HUES48 (cell line): ENCODE data around the gene KANSL1.
A peak's percentile ranks its signal among the peaks of the same experiment; 100 is the strongest.

ENCODE experiments used
- H3K27ac ChIP-seq: one replicate; pipeline ENCODE4 v1.7.0; 2013; ENCODE audit warnings: low read depth, low read length, inconsistent platforms
- H3K27me3 ChIP-seq: 2 replicates; pipeline ENCODE4 v1.6.1; 2013; ENCODE audit warnings: mild to moderate bottlenecking, low read length; ENCODE audit not compliant: control insufficient read depth, insufficient read depth
- H3K36me3 ChIP-seq: 2 replicates; pipeline ENCODE4 v1.6.1; 2013; ENCODE audit warnings: low read length; ENCODE audit not compliant: control insufficient read depth, insufficient read depth
- H3K4me1 ChIP-seq: 2 replicates; pipeline ENCODE4 v1.6.1; 2013; ENCODE audit warnings: mild to moderate bottlenecking, low read length; ENCODE audit not compliant: control insufficient read depth, insufficient read depth
- H3K4me3 ChIP-seq: 2 replicates; pipeline ENCODE4 v1.5.1; 2013; ENCODE audit warnings: mild to moderate bottlenecking, low read depth, low read length
- H3K9ac ChIP-seq: 2 replicates; pipeline ENCODE4 v1.6.1; 2013; ENCODE audit warnings: mild to moderate bottlenecking, low read depth, low read length, moderate library complexity
- H3K9me3 ChIP-seq: 2 replicates; pipeline ENCODE4 v1.6.1; 2013; ENCODE audit warnings: low read length; ENCODE audit not compliant: control insufficient read depth, insufficient read depth

KANSL1 gene

GRCh38 chr17:46071796-46072195, 121.4 kb downstream of the KANSL1 start:
- H3K27ac ChIP-seq, result peak overlapping the region; percentile 31
- no peaks in the 10 kb centered on the region for H3K27me3 ChIP-seq
- H3K36me3 ChIP-seq, result peaks cover 47% of the 10 kb centered on the region
- peaks cover 39% of the 10 kb centered on the region for H3K4me1 ChIP-seq
- H3K4me3 ChIP-seq, result no peak overlapping the region
- no peaks in the 10 kb centered on the region for H3K9me3 ChIP-seq
- no peak overlapping the region for H3K9ac ChIP-seq

- Histone ChIP-seq H3K9ac (no peak overlapping the region), H3K27me3 (no peaks in the 10 kb centered on the region), H3K36me3 (peaks cover 71% of the 10 kb centered on the region), H3K4me3 (no peak overlapping the region), H3K4me1 (no peaks in the 10 kb centered on the region), H3K9me3 (no peaks in the 10 kb centered on the region), H3K27ac (no peak overlapping the region)
Observed at GRCh38 chr17:46064460-46064859, 128.8 kb downstream of the KANSL1 start.

- peaks cover 6% of the 10 kb centered on the region for H3K4me1 ChIP-seq
- no peak overlapping the region for H3K27ac ChIP-seq
- no peak overlapping the region for H3K9ac ChIP-seq
- peaks cover 64% of the 10 kb centered on the region for H3K36me3 ChIP-seq
- no peaks in the 10 kb centered on the region for H3K27me3 ChIP-seq
- no peak overlapping the region for H3K4me3 ChIP-seq
- H3K9me3 ChIP-seq, result no peaks in the 10 kb centered on the region
Observed at GRCh38 chr17:46063241-46063640, 130.0 kb downstream of the KANSL1 start.

- H3K36me3 ChIP-seq, result peaks cover 51% of the 10 kb centered on the region
- H3K9me3 ChIP-seq, result no peaks in the 10 kb centered on the region
- H3K9ac ChIP-seq, result no peak overlapping the region
- H3K27me3 ChIP-seq, result no peaks in the 10 kb centered on the region
- no peak overlapping the region for H3K27ac ChIP-seq
- no peak overlapping the region for H3K4me3 ChIP-seq
- H3K4me1 ChIP-seq, result peaks cover 23% of the 10 kb centered on the region
Observed at GRCh38 chr17:46061435-46061834, 131.8 kb downstream of the KANSL1 start.

- Histone ChIP-seq H3K9ac (no peak overlapping the region), H3K4me1 (peaks cover 23% of the 10 kb centered on the region), H3K36me3 (peaks cover 44% of the 10 kb centered on the region), H3K27ac (no peak overlapping the region), H3K4me3 (no peak overlapping the region), H3K27me3 (no peaks in the 10 kb centered on the region), H3K9me3 (no peaks in the 10 kb centered on the region)
Observed at GRCh38 chr17:46060461-46060860, 132.8 kb downstream of the KANSL1 start.

GRCh38 chr17:46059486-46059885, 133.7 kb downstream of the KANSL1 start:
- Histone ChIP-seq H3K4me3 (no peak overlapping the region), H3K27ac (no peak overlapping the region), H3K27me3 (no peaks in the 10 kb centered on the region), H3K9me3 (no peaks in the 10 kb centered on the region), H3K4me1 (peaks cover 23% of the 10 kb centered on the region), H3K9ac (no peak overlapping the region), H3K36me3 (peaks cover 37% of the 10 kb centered on the region)

- no peak overlapping the region for H3K4me3 ChIP-seq
- H3K9me3 ChIP-seq, result no peaks in the 10 kb centered on the region
- peaks cover 22% of the 10 kb centered on the region for H3K36me3 ChIP-seq
- no peak overlapping the region for H3K9ac ChIP-seq
- H3K27me3 ChIP-seq, result no peaks in the 10 kb centered on the region
- peak overlapping the region; percentile 59 for H3K27ac ChIP-seq
- peaks cover 23% of the 10 kb centered on the region for H3K4me1 ChIP-seq
Observed at GRCh38 chr17:46057366-46057765, 135.9 kb downstream of the KANSL1 start.

- H3K4me1 ChIP-seq, result peaks cover 23% of the 10 kb centered on the region
- H3K4me3 ChIP-seq, result no peak overlapping the region
- peaks cover 22% of the 10 kb centered on the region for H3K36me3 ChIP-seq
- H3K27ac ChIP-seq, result peak overlapping the region; percentile 59
- H3K9ac ChIP-seq, result no peak overlapping the region
- H3K27me3 ChIP-seq, result no peaks in the 10 kb centered on the region
- H3K9me3 ChIP-seq, result no peaks in the 10 kb centered on the region
Observed at GRCh38 chr17:46056800-46057304, 136.4 kb downstream of the KANSL1 start.

- Histone ChIP-seq H3K9me3 (no peaks in the 10 kb centered on the region), H3K27me3 (no peaks in the 10 kb centered on the region), H3K36me3 (peaks cover 34% of the 10 kb centered on the region), H3K27ac (no peak overlapping the region), H3K4me1 (peaks cover 23% of the 10 kb centered on the region), H3K4me3 (no peak overlapping the region), H3K9ac (no peak overlapping the region)
Observed at GRCh38 chr17:46053911-46054534, 139.2 kb downstream of the KANSL1 start.

- H3K36me3 ChIP-seq, result peaks cover 64% of the 10 kb centered on the region
- no peaks in the 10 kb centered on the region for H3K27me3 ChIP-seq
- H3K9me3 ChIP-seq, result no peaks in the 10 kb centered on the region
- H3K27ac ChIP-seq, result no peak overlapping the region
- H3K9ac ChIP-seq, result no peak overlapping the region
- H3K4me1 ChIP-seq, result no peaks in the 10 kb centered on the region
- H3K4me3 ChIP-seq, result no peak overlapping the region
Observed at GRCh38 chr17:46049656-46050055, 143.6 kb downstream of the KANSL1 start.

GRCh38 chr17:46047856-46048255, 145.4 kb downstream of the KANSL1 start:
- H3K27me3 ChIP-seq, result no peaks in the 10 kb centered on the region
- no peaks in the 10 kb centered on the region for H3K9me3 ChIP-seq
- no peak overlapping the region for H3K27ac ChIP-seq
- H3K4me3 ChIP-seq, result no peak overlapping the region
- H3K36me3 ChIP-seq, result peaks cover 78% of the 10 kb centered on the region
- H3K9ac ChIP-seq, result no peak overlapping the region
- H3K4me1 ChIP-seq, result no peaks in the 10 kb centered on the region; the same call in 1 of the 2 replicates
